MM.1S (cell line): ENCODE results near the gene CACFD1.

Source experiments
- DNase-seq: peaks from one replicate; pipeline ENCODE4 v3.0.0-alpha.2; 2015
- H2AFZ ChIP-seq: fragments of 300-600 bp; sonication (generic); 2 replicates; pipeline ENCODE4 v1.6.0; 2016; ENCODE audit warnings: antibody characterized with exemption, low read length
- H3F3A ChIP-seq: fragments of 300-600 bp; sonication (generic); 2 replicates; pipeline ENCODE4 v1.6.1; 2016; ENCODE audit warnings: mild to moderate bottlenecking, antibody characterized with exemption, low read length, moderate library complexity, mixed read lengths; ENCODE audit not compliant: insufficient read depth
- H3K27ac ChIP-seq: fragments of 300-600 bp; sonication (generic); 2 replicates; pipeline ENCODE4 v1.5.1; 2016; ENCODE audit warnings: mild to moderate bottlenecking, low read length
- H3K27me3 ChIP-seq: fragments of 300-600 bp; sonication (generic); replicated peaks from 2 replicates; pipeline ENCODE4 v1.6.0; 2016; ENCODE audit warnings: low read length; ENCODE audit not compliant: insufficient read depth
- H3K36me3 ChIP-seq: fragments of 300-600 bp; sonication (generic); replicated peaks from 2 replicates; pipeline ENCODE4 v1.6.1; 2016; ENCODE audit warnings: mild to moderate bottlenecking, low read length, mixed read lengths; ENCODE audit not compliant: insufficient read depth
- H3K4me1 ChIP-seq: fragments of 300-600 bp; sonication (generic); 2 replicates; pipeline ENCODE4 v1.6.1; 2016; ENCODE audit warnings: low read length, mixed read lengths
- H3K4me2 ChIP-seq: fragments of 300-600 bp; sonication (generic); 2 replicates; pipeline ENCODE4 v1.6.0; 2016; ENCODE audit warnings: low read depth, low read length
- H3K4me3 ChIP-seq: fragments of 300-600 bp; sonication (generic); 2 replicates; pipeline ENCODE4 v1.5.1; 2016; ENCODE audit warnings: low read length, mixed read lengths
- H3K79me2 ChIP-seq: fragments of 300-600 bp; sonication (generic); 2 replicates; pipeline ENCODE4 v1.6.1; 2016; ENCODE audit warnings: mixed run types, low read length, mixed read lengths
- H3K9ac ChIP-seq: fragments of 300-600 bp; sonication (generic); 2 replicates; pipeline ENCODE4 v1.6.1; 2016; ENCODE audit warnings: low read length, mixed read lengths
- H3K9me2 ChIP-seq: fragments of 300-600 bp; sonication (generic); replicated peaks from 2 replicates; pipeline ENCODE4 v1.6.1; 2016; ENCODE audit warnings: mild to moderate bottlenecking, low read length, mixed read lengths; ENCODE audit not compliant: insufficient read depth
- H3K9me3 ChIP-seq: fragments of 300-600 bp; sonication (generic); replicated peaks from 2 replicates; pipeline ENCODE4 v1.6.1; 2016; ENCODE audit warnings: mild to moderate bottlenecking, low read length, mixed read lengths; ENCODE audit not compliant: insufficient read depth
- H4K20me1 ChIP-seq: fragments of 300-600 bp; sonication (generic); 2 replicates; pipeline ENCODE4 v1.6.1; 2016; ENCODE audit warnings: mild to moderate bottlenecking, low read length, moderate library complexity, mixed read lengths; ENCODE audit not compliant: insufficient read depth
- CTCF ChIP-seq: fragments of 300-600 bp; sonication (generic); IDR thresholded peaks from 2 replicates; pipeline ENCODE4 v1.5.1; 2016; ENCODE audit warnings: antibody characterized with exemption, low read length, mixed read lengths
- EZH2 ChIP-seq: fragments of 300-600 bp; sonication (generic); optimal IDR thresholded peaks from 2 replicates; pipeline ENCODE3; 2017; ENCODE audit warnings: low read depth, mild to moderate bottlenecking, antibody characterized with exemption, low read length, mixed read lengths
- EZH2phosphoT487 ChIP-seq: fragments of 300-600 bp; sonication (generic); IDR thresholded peaks from 2 replicates; pipeline ENCODE4 v1.6.1; 2018; ENCODE audit warnings: antibody characterized with exemption, low read length

Gene CACFD1

GRCh38 chr9:133490865-133491655, 31.3 kb downstream of the CACFD1 start:
- Histone ChIP-seq H3K27me3 (peaks cover 96% of the 10 kb centered on the region), H3K9me3 (no peaks in the 10 kb centered on the region), H3F3A (no peaks in the 10 kb centered on the region), H2AFZ (no peak overlapping the region), H3K4me3 (no peak overlapping the region), H4K20me1 (no peaks in the 10 kb centered on the region), H3K4me1 (no peaks in the 10 kb centered on the region), H3K36me3 (no peaks in the 10 kb centered on the region), H3K79me2 (no peaks in the 10 kb centered on the region), H3K9ac (no peak overlapping the region), H3K9me2 (no peaks in the 10 kb centered on the region), H3K27ac (no peak overlapping the region), H3K4me2 (no peak overlapping the region)
- no peak for TF ChIP-seq EZH2
- TF ChIP-seq EZH2phosphoT487 = no peak
- TF ChIP-seq CTCF = no peak
- DNase-seq = no peak

- H3K79me2 ChIP-seq = no peaks in the 10 kb centered on the region
- H3K27ac ChIP-seq = no peak overlapping the region
- H3K4me2 ChIP-seq = no peak overlapping the region
- no peaks in the 10 kb centered on the region for H3K9me2 ChIP-seq
- H2AFZ ChIP-seq = no peak overlapping the region
- no peak for DNase-seq
- H3K4me1 ChIP-seq = no peaks in the 10 kb centered on the region
- H3K4me3 ChIP-seq = no peak overlapping the region
- TF ChIP-seq EZH2 (no peak), EZH2phosphoT487 (no peak), CTCF (no peak)
- no peak overlapping the region for H3K9ac ChIP-seq
- no peaks in the 10 kb centered on the region for H3K36me3 ChIP-seq
- no peaks in the 10 kb centered on the region for H4K20me1 ChIP-seq
- no peaks in the 10 kb centered on the region for H3F3A ChIP-seq
- H3K27me3 ChIP-seq = peaks cover 99% of the 10 kb centered on the region
- H3K9me3 ChIP-seq = no peaks in the 10 kb centered on the region
Observed at GRCh38 chr9:133491656-133491925, 31.8 kb downstream of the CACFD1 start.

GRCh38 chr9:133492061-133493021, 32.6 kb downstream of the CACFD1 start:
- no peaks in the 10 kb centered on the region for H3K9me3 ChIP-seq
- H4K20me1 ChIP-seq = no peaks in the 10 kb centered on the region

More at GRCh38 chr9:133492061-133493021, 32.6 kb downstream of the CACFD1 start:
- TF ChIP-seq EZH2 (no peak), CTCF (no peak), EZH2phosphoT487 (no peak)
- Histone ChIP-seq H3K4me1 (no peaks in the 10 kb centered on the region), H3K4me2 (no peak overlapping the region), H3K27ac (no peak overlapping the region), H3K27me3 (peaks cover 100% of the 10 kb centered on the region), H3K9me2 (no peaks in the 10 kb centered on the region), H3K4me3 (no peak overlapping the region), H3K9ac (no peak overlapping the region), H3F3A (no peaks in the 10 kb centered on the region), H3K36me3 (no peaks in the 10 kb centered on the region), H3K79me2 (no peaks in the 10 kb centered on the region), H2AFZ (no peak overlapping the region)
- DNase-seq = no peak
